HepG2 (cell line): ENCODE results near the gene ZMIZ1.

ENCODE experiments used
- ZBTB8A ChIP-seq: sonication (generic); formaldehyde crosslinking; IDR thresholded peaks from 2 replicates; pipeline ENCODE4 v1.4.0; 2020; ENCODE audit warnings: mild to moderate bottlenecking, low read depth, missing genetic modification reagents, borderline replicate concordance
- ZFP36 ChIP-seq: fragments of 150-350 bp; IDR thresholded peaks from 2 replicates; pipeline ENCODE4 v1.6.1; 2018; ENCODE audit warnings: borderline replicate concordance, low read length, low read depth; ENCODE audit not compliant: partially characterized antibody

DNA sequence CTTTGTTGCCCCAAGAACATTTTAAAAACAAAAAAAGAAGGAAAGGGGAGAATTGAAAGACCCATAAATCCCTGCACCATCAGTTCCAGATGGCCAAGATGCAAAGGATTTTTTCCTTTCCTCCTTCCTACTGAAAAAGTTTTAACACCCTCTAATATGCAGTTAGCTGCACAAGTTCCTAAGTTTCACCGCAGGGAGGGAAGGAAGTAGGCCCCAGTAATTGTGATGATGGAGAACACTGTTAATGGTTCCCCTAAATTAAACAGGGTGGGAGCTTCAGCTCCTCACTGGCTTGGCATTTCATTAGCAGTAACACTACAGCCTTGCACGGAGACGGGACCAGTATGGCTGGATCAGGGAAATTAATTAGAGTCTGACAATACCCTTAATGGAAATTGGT, 214.8 kb downstream of the ZMIZ1 start:
- no peak for TF ChIP-seq ZBTB8A (CRISPR knock-in tag)
- TF ChIP-seq ZFP36 = no peak
